HepG2 (cell line): ENCODE results near the gene NWD2.

Experiments
- BATF2 ChIP-seq: sonication (generic); formaldehyde crosslinking; IDR thresholded peaks from 2 replicates; pipeline ENCODE4 v1.8.0; 2022; ENCODE audit warnings: mild to moderate bottlenecking, missing genetic modification reagents, moderate library complexity
- CTCF ChIP-seq: sonication (generic); formaldehyde crosslinking; IDR thresholded peaks from 2 replicates; pipeline ENCODE4 v1.5.0; 2020; ENCODE audit warnings: mild to moderate bottlenecking, missing genetic modification reagents, moderate library complexity
- MEIS2 ChIP-seq: sonication (generic); formaldehyde crosslinking; IDR thresholded peaks from 2 replicates; pipeline ENCODE4 v1.9.0; 2021; ENCODE audit warnings: mild to moderate bottlenecking, missing genetic modification reagents
- NCOA1 ChIP-seq: sonication (generic); formaldehyde crosslinking; IDR thresholded peaks from 2 replicates; pipeline ENCODE4 v1.9.0; 2021; ENCODE audit warnings: missing genetic modification reagents
- PCBP1 ChIP-seq: fragments of 200-400 bp; formaldehyde crosslinking; IDR thresholded peaks from 2 replicates; pipeline ENCODE4 v1.6.1; 2017; ENCODE audit warnings: mild to moderate bottlenecking, low read depth, low read length, borderline replicate concordance
- YY1 ChIP-seq: IDR thresholded peaks from 2 replicates; pipeline ENCODE4 v1.6.1; 2011; ENCODE audit warnings: low read length, low read depth, moderate library complexity, mild to moderate bottlenecking; ENCODE audit not compliant: insufficient read depth, insufficient replicate concordance
- ZKSCAN1 ChIP-seq: fragments of 150-350 bp; IDR thresholded peaks from 2 replicates; pipeline ENCODE4 v1.6.1; 2014; ENCODE audit warnings: low read length
- TF ChIP-seq, protein P1 (sequence below): sonication (generic); formaldehyde crosslinking; IDR thresholded peaks from 2 replicates; pipeline ENCODE4 v1.4.0; 2020; ENCODE audit warnings: missing genetic modification reagents

GRCh38 chr4:37431417-37431743 lies 186.8 kb downstream of the NWD2 start:
- no peak for TF ChIP-seq CTCF (CRISPR knock-in tag)
- no peak for TF ChIP-seq ZKSCAN1
- no peak for TF ChIP-seq NCOA1
- no peak for TF ChIP-seq MEIS2 (CRISPR knock-in tag)
- no peak for TF ChIP-seq BATF2
- TF ChIP-seq, protein P1, sequence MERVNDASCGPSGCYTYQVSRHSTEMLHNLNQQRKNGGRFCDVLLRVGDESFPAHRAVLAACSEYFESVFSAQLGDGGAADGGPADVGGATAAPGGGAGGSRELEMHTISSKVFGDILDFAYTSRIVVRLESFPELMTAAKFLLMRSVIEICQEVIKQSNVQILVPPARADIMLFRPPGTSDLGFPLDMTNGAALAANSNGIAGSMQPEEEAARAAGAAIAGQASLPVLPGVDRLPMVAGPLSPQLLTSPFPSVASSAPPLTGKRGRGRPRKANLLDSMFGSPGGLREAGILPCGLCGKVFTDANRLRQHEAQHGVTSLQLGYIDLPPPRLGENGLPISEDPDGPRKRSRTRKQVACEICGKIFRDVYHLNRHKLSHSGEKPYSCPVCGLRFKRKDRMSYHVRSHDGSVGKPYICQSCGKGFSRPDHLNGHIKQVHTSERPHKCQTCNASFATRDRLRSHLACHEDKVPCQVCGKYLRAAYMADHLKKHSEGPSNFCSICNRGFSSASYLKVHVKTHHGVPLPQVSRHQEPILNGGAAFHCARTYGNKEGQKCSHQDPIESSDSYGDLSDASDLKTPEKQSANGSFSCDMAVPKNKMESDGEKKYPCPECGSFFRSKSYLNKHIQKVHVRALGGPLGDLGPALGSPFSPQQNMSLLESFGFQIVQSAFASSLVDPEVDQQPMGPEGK (CRISPR knock-in tag): no peak
- TF ChIP-seq PCBP1: no peak
- TF ChIP-seq YY1: no peak
